HG02798 (cell line): ENCODE measurements around the gene AKAP13.
"Not testable (repeated sequence)": the region's sequence is repeated elsewhere in the genome, so short reads cannot be mapped to it uniquely, and the experiment has no call there.

Source experiments
- ATAC-seq: cut with Tn5 transposase; IDR thresholded peaks from one replicate; pipeline ENCODE4 v1.9.1; 2021; ENCODE audit warnings: mild to moderate bottlenecking; ENCODE audit not compliant: unreplicated experiment, poor library complexity

Gene AKAP13

GRCh38 chr15:85472349-85472748 lies 91.9 kb downstream of the AKAP13 start:
- no peak for ATAC-seq

DNA sequence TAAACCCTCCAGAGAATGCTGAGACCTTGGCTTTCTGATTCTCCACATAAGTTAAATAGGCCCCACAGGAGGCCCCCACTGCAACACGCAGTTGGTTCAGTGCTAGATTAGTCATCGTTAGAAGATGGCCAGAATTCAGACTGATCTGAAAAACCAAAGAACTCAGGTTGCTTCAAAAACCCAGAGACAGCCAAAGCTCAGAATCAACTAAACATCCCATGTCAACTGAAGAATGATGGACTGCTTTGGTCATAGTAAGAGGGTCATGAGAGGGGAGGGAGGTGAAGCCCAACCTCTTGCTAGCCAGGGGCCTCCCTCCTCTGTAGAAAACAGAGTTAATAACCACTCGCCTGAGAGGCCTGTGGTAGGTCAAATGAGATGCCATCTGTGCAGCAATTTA lies 93.1 kb downstream of the AKAP13 start:
- ATAC-seq: peak; percentile 34

GRCh38 chr15:85474700-85475316 lies 94.4 kb downstream of the AKAP13 start:
- ATAC-seq: peak; percentile 55

DNA sequence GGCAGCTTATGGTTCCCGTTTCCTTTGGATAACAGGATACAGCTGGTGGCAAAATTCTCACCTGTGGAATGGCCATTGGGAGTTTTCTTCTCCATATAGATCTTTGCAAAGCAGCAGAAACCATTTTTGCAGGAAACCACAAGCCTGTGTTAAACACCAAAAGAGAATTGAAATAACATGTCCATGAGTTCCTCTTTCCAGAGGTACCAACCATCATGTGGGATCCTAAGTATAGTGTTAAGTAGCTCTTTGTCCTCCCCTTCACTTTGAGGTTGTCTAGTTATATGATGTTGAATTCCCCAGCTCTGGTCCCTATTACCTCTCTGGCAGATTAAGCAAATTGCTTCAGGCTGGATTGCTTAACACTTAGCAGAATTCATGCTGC lies 94.9 kb downstream of the AKAP13 start:
- ATAC-seq: peak; percentile 64

- ATAC-seq: no peak
These were observed 95.3 kb downstream of the AKAP13 start for GRCh38 chr15:85475711-85476110.

DNA sequence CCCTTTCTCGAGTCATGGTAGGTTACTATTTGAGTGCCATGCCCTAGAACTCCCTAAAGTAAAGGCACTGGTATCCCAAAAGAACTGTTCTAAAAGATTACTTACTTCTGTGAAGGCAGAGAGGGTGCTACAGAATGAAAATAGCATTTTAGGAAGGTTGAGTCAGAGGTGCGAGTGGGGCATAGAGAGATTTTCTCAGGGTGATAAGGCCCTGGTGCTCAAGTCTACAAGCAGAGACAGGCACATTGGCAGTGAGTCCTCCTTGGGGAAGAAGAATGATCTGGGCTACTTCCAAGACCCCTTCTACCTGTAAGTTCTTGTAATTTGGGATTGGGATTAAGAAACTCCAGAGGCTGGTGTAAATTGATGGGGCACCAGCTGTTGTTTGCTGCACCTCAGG lies 96.7 kb downstream of the AKAP13 start:
- ATAC-seq: no peak

GRCh38 chr15:85477730-85478129 lies 97.3 kb downstream of the AKAP13 start:
- no peak for ATAC-seq

GRCh38 chr15:85479071-85479647 lies 98.8 kb downstream of the AKAP13 start:
- ATAC-seq: no peak

DNA sequence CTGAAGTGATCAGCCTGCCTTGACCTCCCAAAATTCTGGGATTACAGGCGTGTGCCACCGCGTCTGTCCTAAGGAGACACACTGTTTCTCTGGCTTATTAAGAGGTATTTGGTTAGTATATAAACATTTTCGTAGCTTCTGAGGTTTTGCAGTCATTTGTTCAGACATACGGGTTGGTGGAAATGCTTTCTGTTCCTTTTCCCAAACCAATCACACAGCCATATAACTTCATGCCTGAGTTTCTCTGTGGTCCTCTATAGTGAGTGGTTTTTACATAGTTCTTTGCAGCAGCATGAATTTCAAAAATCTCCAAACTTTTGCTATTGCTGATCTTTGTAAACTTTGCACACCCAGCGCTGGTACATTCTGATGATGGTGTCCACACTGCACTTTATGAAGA lies 100.5 kb downstream of the AKAP13 start:
- ATAC-seq: no peak

GRCh38 chr15:85481543-85481942 lies 101.1 kb downstream of the AKAP13 start:
- ATAC-seq: not testable (repeated sequence)

DNA sequence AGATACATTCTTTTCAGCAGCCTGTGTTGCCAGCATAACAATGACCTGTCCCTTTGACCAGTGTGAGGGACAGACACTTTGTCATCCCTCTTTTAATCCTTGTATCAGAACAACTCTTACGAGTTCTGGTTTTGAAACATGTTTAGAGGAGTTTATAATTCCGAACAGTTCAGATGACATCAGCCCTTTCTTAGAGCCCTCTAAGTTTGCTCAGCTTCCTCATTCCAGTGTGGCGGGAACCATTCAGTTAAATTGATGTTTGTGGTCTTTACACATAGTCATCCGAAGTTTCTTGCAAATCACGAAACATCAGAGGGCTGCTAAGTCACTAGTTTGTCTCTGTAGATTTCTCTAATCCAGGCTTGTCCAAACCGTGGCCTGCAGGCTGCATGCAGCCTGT lies 102.5 kb downstream of the AKAP13 start:
- no peak for ATAC-seq

DNA sequence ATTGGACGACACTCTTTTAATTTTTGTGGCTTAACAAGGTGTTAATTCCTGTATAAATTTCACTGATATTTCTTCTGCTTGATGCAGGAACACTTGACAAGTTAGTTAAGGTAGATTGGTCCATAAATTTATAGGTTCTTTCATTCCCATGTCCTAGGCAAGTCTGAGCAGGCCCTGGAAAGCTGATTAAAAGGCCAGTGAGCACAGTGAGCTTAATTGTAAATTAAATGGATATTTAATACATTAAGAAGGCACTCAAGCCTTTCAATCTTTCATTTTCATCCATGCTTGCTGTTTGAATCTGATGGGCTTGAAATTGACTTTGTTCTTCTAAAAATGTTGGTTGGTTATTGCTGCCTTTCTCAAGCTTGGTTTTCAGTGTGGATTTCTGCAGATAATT lies 103.6 kb downstream of the AKAP13 start:
- not testable (repeated sequence) for ATAC-seq

DNA sequence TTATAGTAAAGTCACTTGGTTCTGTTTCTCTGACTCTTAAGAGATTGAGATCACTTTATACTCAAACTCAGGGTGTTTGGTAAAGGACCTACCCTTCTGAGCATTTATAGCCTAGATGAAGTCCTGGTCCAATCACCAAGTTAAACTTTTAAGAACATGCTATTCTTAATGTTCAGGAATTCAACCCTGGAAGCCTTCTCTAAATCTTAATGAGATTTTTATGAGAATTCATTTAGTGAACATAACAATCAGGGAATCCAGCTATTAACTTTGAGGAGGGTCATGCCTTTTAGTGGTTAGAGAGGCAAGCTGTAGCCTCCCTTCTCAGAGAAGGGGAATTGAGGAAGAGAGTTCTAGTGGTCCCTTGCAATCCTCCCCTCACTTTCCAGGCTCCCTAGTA lies 104.5 kb downstream of the AKAP13 start:
- not testable (repeated sequence) for ATAC-seq

DNA sequence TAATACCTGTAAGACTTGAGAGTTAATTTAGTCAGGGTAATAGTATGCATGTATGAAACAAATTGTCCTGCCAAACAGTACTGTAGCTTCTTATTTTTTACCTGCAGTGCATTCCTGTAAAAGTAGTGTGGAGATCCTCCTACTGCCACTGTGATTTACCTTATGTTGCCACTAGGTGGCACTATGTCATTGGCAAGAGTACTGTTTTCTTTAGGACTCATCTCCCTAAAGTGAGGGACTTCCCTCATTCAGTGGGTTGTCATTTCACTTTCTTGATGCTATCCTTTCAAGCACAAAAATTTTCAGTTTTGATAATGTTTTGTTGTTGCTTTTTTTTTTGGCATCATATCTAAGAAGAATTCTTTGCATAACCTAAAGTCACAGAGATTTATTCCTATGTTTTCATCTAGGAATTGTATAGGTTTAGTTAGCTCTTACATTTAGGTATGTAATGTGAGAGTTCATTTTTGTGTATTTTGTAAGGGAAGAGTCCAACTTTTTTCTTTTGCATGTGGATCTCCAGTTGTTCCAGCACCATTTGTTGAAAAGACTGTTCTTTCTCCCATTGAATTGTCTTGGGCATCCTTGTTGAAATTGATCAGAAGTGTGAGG lies 105.7 kb downstream of the AKAP13 start:
- peak; percentile 81 for ATAC-seq

DNA sequence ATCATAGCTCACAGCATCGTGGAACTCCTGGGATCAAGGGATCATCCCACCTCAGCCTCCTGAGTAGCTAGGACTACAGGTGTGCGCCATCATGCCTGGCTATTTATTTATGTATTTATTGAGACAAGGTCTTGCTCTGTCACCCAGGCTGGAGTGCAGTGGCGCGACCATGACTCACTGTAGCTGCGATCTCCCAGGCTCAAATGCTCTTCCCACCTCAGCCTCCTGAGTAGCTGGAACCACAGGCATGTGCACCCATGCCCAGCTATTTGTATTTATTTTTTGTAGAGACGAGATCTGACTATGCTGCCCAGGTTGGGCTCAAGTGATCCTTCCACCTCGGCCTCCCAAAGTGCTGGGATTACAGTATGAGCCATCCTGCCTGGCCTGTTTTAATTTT lies 107.4 kb downstream of the AKAP13 start:
- not testable (repeated sequence) for ATAC-seq

DNA sequence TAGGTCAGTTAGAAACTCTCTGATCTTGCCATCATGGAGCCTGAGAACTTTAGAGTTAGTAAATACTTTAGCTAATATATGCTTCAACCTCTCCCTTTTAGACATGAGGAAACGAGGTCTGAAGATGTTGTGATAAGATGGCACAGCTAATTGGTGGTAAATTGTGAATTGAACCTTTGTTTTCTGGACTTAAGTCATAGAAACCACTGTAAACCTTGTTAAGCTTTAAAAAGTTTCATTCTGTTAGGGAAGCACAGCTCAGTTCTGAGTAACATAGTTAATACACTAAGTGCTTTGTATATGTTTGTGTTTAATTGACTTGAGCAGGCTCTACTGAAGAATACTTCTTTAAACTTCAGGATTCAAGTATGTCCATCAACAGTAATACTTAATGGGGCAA lies 108.6 kb downstream of the AKAP13 start:
- ATAC-seq: no peak

DNA sequence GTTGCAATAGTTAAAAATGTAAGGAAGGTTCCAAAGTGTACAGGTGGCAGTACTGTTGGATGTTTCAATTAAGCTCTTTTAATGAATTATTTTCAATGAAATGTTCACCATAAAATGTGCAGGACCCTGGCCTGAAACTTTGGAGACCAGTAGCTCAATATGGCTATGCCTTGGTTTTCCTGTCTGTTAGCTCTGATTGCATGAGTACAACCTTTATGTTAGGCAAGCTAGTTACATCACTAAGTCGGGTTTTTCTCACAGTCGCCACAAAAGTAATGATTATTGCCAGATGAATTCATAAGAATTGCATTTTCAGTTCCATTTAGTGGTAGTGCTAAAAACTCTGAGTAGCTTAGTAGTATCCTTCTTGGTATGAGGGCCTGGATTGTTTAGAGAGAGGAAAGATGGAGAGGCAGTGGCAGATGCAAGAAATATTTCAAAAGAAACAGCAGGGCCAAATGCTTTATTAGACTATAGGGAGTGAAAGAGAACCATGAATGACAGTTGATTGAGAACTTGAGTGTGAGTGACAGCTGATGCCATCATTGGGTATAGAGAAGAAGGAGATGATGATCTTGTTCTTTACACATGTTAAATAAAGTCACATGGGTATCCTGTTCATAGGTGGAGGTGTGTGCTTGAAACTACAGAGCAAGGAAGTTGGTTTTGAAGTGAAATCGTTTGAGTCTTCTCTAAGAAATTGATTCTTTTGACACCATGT lies 109.5 kb downstream of the AKAP13 start:
- no peak for ATAC-seq

- ATAC-seq: no peak
These were observed 110.5 kb downstream of the AKAP13 start for GRCh38 chr15:85490856-85491255.

- no peak for ATAC-seq
These were observed 111.3 kb downstream of the AKAP13 start for GRCh38 chr15:85491691-85492090.

DNA sequence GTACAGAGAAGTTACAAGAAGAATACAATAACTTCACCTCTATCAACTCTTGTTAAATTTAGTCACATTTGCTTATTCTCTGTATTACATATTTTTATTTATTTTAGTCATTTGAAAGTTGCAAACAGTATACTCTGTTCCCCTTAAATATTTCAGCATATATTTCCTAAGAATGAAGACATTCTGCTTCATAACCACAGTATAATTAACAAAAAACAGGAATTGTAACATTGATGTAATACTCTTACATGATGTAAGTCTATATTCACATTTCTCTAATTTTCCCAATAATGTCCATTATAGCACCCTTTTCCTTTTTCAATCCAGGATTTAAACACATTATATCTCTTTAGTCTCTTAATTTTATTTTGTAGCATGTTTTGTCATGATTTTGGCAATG lies 112.0 kb downstream of the AKAP13 start:
- ATAC-seq: no peak

- ATAC-seq: no peak
These were observed 112.9 kb downstream of the AKAP13 start for GRCh38 chr15:85493260-85493659.
